Activated CD8-positive, alpha-beta T cell treated with anti-CD3 and anti-CD28 coated beads for 36 hours (primary cell): ENCODE data around the gene CAPN2. TPM values are rescaled to one million over a fixed set of nuclear protein-coding genes. Genes with fewer than 3 reads are reported as not detected.

Experiments used
- ATAC-seq: fragments of 200-7000 bp; cut with Tn5 transposase; one replicate; pipeline ENCODE4 v1.10.0; 2021; ENCODE audit warnings: mild to moderate bottlenecking, moderate library complexity
- CTCF ChIA-PET: fragments of 350-600 bp; sonication (Branson Sonifier 250); formaldehyde crosslinking; loops from one replicate; lab custom pipeline; 2021; ENCODE audit warnings: antibody characterized with exemption; lab: Charles Lee
- POLR2A ChIA-PET: fragments of 350-600 bp; sonication (Branson Sonifier 250); formaldehyde crosslinking; loops from one replicate; lab custom pipeline; 2021; ENCODE audit warnings: antibody characterized with exemption; lab: Charles Lee
- DNase-seq: peaks from one replicate; pipeline ENCODE4 v3.0.0-alpha.2; 2020
- H3K27ac Mint-ChIP-seq: one replicate; pipeline ENCODE4 v1.8.0; 2021; ENCODE audit warnings: mild to moderate bottlenecking, mixed read lengths
- H3K27me3 Mint-ChIP-seq: one replicate; pipeline ENCODE4 v1.8.0; 2021; ENCODE audit warnings: mixed read lengths
- H3K36me3 Mint-ChIP-seq: one replicate; pipeline ENCODE4 v1.8.0; 2021; ENCODE audit warnings: low read depth, mixed read lengths
- H3K4me1 Mint-ChIP-seq: one replicate; pipeline ENCODE4 v1.8.0; 2021; ENCODE audit warnings: low read depth, mixed read lengths
- H3K4me3 Mint-ChIP-seq: one replicate; pipeline ENCODE4 v1.8.0; 2021; ENCODE audit warnings: mild to moderate bottlenecking, moderate library complexity, mixed read lengths
- H3K9me3 Mint-ChIP-seq: one replicate; pipeline ENCODE4 v1.8.0; 2021; ENCODE audit warnings: mixed read lengths
- CTCF ChIP-seq: fragments of 200-600 bp; IDR thresholded peaks from one replicate; pipeline ENCODE4 v1.8.0; 2022; ENCODE audit warnings: antibody characterized with exemption, mild to moderate bottlenecking
- intact Hi-C: fragments of 100-400 bp; cut with micrococcal nuclease; formaldehyde crosslinking; loops from one replicate; pipeline ENCODE4 v1.10.0; 2022
- total RNA-seq, 2 experiments: library from RNA; stranded (reverse); gene quantifications; one replicate each; pipeline ENCODE4 v1.2.3, GENCODE V29; 2021

Gene CAPN2
- total RNA-seq, 2 experiments from 2014 or later, result 31.5 to 33.6 TPM

GRCh38 chr1:223718850-223719249 lies 6.5 kb downstream of the CAPN2 start:
- no peak for ATAC-seq
- Mint-ChIP-seq H3K36me3 (peaks cover 23% of the 10 kb centered on the region), H3K9me3 (no peaks in the 10 kb centered on the region), H3K27me3 (no peaks in the 10 kb centered on the region), H3K4me3 (no peak overlapping the region), H3K27ac (no peak overlapping the region), H3K4me1 (peaks cover 66% of the 10 kb centered on the region)
- POLR2A ChIA-PET, result interaction anchor here (0.8 kb wide), 1 partner anchor 128 kb away, joined by 4 read pairs; no protein-coding TSS in a partner anchor
- CTCF ChIA-PET, result interaction anchor here (0.8 to 6.6 kb wide), 4 partner anchors 15 to 31 kb away, joined by 3 to 60 read pairs (median 3); no protein-coding TSS in a partner anchor
- no peak for TF ChIP-seq CTCF
- intact Hi-C loops, result no loop called here
- DNase-seq, result no peak

GRCh38 chr1:223720971-223721591 lies 8.7 kb downstream of the CAPN2 start:
- Mint-ChIP-seq H3K4me3 (no peak overlapping the region), H3K4me1 (peaks cover 61% of the 10 kb centered on the region), H3K27ac (peak overlapping the region; percentile 4), H3K9me3 (no peaks in the 10 kb centered on the region), H3K36me3 (peaks cover 27% of the 10 kb centered on the region), H3K27me3 (no peaks in the 10 kb centered on the region)
- ATAC-seq (no peak), DNase-seq (no peak)
- ChIA-PET CTCF (interaction anchor here (0.7 to 6.6 kb wide), 4 partner anchors 9 to 37 kb away, joined by 3 to 60 read pairs (median 4); partner anchors contain the start of gene CAPN2), POLR2A (interaction anchor here (0.6 kb wide), 1 partner anchor 17 kb away, joined by 3 read pairs; no protein-coding TSS in a partner anchor)
- intact Hi-C loops, result no loop called here
- TF ChIP-seq CTCF, result no peak

GRCh38 chr1:223721658-223722607 lies 9.6 kb downstream of the CAPN2 start:
- intact Hi-C loops, result no loop called here
- TF ChIP-seq CTCF, result no peak
- H3K4me3 Mint-ChIP-seq, result no peak overlapping the region
- ChIA-PET POLR2A (interaction anchor here (0.6 kb wide), 1 partner anchor 16 kb away, joined by 3 read pairs; no protein-coding TSS in a partner anchor), CTCF (interaction anchor here (0.7 to 6.6 kb wide), 3 partner anchors 10 to 28 kb away, joined by 3 to 60 read pairs (median 6); partner anchors contain the start of gene CAPN2)
- no peak for DNase-seq
- peaks cover 29% of the 10 kb centered on the region for H3K36me3 Mint-ChIP-seq
- no peaks in the 10 kb centered on the region for H3K27me3 Mint-ChIP-seq
- H3K9me3 Mint-ChIP-seq, result no peaks in the 10 kb centered on the region
- ATAC-seq, result no peak
- peak overlapping the region; percentile 41 for H3K27ac Mint-ChIP-seq
- peaks cover 61% of the 10 kb centered on the region for H3K4me1 Mint-ChIP-seq

GRCh38 chr1:223723351-223723904 lies 11.1 kb downstream of the CAPN2 start:
- ChIA-PET POLR2A (no interaction called here), CTCF (interaction anchor here (1.2 kb wide), 1 partner anchor 23 kb away, joined by 3 read pairs; no protein-coding TSS in a partner anchor)
- TF ChIP-seq CTCF, result no peak
- Mint-ChIP-seq H3K4me1 (peaks cover 56% of the 10 kb centered on the region), H3K27me3 (no peaks in the 10 kb centered on the region), H3K4me3 (no peak overlapping the region), H3K27ac (peak overlapping the region; percentile 31), H3K36me3 (peaks cover 26% of the 10 kb centered on the region), H3K9me3 (no peaks in the 10 kb centered on the region)
- intact Hi-C loops, result no loop called here
- ATAC-seq (no peak), DNase-seq (no peak)
